Activated CD8-positive, alpha-beta memory T cell treated with anti-CD3 and anti-CD28 coated beads for 4 hours (primary cell): Measurements from ENCODE around the gene SYNGR1.
"Not testable (repeated sequence)": the region's sequence is repeated elsewhere in the genome, so short reads cannot be mapped to it uniquely, and the experiment has no call there.

Experiments used
- DNase-seq, 2 donors: peaks; one replicate each; pipeline ENCODE4 v3.0.0-alpha.2; 2020; ENCODE audit warnings: low read depth in 2 of 2

Gene SYNGR1

DNA sequence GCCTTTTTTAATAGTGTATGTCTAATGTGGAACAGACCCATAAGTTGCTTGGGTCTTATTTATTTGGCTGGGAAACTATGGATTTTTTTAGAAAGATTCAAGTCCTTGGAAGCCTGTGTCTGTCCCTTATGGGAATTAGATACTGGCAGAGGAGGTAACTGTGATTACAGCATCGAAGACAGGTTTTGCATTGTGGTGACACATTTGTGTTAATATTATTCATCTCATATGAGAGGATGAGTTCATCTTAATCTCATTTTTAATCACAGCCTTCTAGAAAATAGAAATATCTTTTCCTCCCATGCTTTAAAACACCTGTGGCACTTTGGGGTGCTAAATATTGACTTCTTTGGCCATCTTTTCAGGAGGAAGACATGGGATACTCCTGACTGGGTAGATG lies 59.0 kb downstream of the SYNGR1 start:
- DNase-seq, result no peak

DNA sequence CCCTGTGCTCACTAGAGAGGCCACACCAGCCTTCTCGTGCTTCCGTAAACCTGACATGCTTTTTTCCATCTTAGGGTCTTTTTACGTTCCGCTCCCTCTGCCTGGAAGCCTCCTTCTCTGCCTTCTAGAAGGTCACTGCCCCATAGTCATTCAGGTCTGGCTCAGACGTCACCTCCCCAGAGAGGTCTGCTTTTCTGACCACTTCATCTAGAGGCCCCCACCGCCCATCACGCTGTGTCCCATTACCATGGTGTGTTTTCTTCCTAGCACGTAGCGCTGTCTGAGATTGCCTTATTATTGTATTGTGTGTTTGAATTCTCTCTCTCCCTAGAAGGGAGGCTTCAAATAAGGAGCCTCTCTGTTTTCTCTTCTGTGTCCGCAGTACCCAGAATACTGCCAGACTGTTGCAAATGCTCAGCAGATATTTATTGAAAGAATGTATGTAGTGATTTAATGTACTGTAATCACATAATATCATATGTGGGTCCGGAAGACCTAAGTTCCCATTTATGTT lies 59.8 kb downstream of the SYNGR1 start:
- no peak for DNase-seq

DNA sequence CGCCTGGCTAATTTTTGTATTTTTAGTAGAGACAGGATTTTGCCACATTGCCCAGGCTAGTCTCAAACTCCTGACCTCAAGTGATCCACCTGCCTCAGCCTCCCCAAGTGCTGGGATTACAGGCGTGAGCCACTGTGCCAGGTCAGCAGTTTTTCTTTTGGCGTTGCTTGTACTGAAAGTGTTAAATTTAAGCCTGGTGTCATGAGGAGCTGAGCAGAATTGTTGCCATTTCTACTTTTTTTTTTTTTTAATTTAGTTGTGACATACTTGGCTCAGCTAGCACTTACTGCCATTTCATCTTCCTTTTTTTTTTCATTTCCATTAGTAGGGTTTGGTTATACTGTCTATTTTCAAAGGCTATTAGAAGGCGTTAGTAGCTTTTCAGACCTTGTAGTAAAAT lies 60.5 kb downstream of the SYNGR1 start:
- DNase-seq, result no peak

DNA sequence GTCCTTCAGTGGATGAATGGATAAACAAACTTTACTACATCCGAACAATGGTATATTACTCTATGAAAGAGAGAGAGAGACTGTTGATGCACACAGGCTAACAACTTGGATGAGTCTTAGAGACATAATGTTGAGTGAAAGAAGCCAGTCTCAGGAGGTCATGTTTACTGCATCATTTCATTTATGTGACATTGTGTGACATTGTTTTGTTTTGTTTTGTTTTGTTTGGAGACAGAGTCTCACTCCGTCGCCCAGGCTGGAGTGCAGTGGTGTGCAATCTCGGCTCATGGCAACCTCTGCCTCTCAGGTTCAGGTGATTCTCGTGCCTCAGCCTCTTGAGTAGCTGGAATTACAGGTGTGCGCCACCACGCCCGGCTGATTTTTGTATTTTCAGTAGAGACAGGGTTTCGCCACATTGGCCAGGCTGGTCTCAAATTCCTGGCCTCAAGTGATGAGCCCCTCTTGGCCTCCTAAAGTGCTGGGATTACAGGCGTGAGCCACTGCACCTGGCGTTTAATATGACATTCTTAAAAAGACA lies 62.1 kb downstream of the SYNGR1 start:
- not testable (repeated sequence) for DNase-seq

DNA sequence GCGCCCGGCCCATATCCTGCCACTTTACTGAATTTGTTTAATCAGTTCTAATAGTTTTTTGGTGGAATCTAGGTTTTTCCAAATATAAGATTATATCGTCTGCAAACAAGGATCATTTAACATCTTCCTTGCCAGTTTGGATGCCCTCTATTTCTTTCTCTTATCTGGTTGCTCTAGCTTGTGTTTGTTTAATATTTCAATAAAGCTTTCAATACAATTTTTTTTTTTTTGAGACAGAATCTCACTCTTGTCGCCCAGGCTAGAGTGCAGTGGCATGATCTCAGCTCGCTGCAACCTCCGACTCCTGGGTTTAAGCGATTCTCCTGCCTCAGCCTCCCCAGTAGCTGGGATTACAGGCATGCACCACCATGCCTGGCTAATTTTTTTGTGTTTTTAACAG lies 63.4 kb downstream of the SYNGR1 start:
- not testable (repeated sequence) for DNase-seq

DNA sequence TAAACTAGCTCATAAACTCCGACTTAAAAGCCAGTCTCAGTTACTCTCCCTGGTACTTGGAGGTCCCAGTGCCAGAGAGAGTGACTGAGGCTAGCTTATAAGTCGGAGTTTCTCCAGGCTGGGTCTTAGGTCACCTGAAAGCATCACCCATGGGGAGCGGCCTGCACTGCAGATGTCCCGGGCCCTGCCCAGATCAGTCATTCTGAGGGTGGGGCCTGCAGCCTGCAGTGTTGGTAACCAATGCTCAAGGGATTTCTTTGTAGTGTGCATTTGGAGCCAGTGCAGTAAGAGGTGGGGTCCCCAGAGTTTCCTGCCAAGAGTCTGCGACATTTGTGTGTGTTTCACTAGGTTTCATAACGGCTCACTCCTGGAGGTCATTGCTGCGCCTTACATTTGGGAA lies 64.6 kb downstream of the SYNGR1 start:
- DNase-seq, result no peak

DNA sequence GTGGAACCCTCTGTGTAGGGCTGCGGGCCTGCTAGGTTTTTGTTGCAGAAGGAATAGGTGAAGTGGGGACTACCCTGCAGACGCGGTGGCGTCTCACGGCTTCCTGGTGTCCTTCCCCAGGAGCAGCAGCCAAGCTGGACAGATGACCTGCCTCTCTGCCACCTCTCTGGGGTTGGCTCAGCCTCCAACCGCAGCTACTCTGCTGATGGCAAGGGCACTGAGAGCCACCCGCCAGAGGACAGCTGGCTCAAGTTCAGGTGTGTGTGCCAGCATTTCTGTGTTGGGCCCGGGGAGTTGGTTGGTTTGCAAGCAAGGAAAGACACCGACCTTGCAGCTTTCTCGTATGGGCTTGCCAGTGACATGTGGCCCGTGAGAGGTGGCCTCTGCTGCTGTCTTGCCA lies 65.1 kb downstream of the SYNGR1 start:
- DNase-seq, result no peak

DNA sequence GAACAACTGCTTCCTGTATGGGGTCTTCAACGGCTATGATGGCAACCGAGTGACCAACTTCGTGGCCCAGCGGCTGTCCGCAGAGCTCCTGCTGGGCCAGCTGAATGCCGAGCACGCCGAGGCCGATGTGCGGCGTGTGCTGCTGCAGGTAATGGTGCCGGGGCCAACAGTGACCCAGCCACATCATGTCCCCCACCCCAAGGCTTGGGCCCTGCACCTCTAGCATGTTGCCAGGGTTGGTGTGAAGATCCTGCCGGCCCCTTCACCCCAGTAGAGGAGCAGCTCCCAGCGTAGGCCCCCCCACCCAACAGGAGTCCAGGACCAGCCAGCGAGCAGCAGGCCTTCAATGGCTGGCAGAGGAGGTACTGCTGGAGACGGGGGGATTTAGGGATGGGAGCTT lies 65.7 kb downstream of the SYNGR1 start:
- DNase-seq, result no peak

DNA sequence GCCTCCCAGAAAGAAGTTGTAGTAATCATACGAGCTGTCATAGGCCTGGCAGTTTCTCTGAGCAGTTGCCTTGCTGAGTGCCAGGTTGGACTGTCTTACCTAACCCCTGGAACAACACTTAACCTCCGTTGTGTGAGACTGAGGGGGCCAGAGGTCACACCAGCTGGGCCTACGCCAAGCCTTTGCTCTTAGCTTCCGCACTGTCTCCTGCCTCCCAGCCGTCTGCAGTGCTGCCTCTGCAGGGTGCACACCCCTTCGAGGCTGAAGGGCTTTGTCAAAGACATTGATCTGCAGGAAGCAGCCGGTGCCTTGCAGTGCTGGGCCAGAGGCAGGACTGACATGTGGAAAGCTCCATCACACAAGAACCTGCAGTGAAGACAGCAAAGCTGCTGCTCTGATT lies 66.5 kb downstream of the SYNGR1 start:
- no peak for DNase-seq

DNA sequence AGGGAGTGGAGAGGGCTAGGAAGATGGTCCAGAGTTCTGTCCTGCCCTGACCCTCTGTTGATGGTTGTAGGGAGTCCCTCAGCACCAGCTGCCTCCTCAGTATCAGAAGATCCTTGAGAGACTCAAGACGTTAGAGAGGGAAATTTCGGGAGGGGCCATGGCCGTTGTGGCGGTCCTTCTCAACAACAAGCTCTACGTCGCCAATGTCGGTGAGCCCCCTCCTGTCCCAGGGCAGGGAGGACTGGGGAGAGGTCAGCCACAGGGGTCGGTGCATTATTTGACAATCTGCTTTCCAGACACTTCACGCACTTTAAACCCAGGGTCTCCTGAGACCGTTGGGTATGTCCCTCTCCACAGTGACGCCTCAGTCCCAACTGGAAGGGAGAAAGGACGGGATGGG lies 67.8 kb downstream of the SYNGR1 start:
- no peak for DNase-seq

DNA sequence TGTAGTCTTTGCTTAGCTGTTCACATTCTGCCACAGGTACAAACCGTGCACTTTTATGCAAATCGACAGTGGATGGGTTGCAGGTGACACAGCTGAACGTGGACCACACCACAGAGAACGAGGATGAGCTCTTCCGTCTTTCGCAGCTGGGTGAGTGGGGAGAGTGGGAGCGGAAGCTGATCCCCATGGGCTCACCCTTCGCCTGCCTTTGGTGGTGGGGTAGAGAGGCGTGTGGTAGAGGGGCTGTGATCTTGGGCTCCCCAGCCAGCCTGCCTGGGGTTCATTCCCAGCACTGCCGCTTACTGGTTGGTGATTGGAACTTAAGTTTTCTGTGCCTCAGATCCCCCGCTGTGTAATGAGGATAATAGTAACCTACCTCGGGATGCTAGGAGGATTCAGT lies 68.9 kb downstream of the SYNGR1 start:
- DNase-seq, result no peak

DNA sequence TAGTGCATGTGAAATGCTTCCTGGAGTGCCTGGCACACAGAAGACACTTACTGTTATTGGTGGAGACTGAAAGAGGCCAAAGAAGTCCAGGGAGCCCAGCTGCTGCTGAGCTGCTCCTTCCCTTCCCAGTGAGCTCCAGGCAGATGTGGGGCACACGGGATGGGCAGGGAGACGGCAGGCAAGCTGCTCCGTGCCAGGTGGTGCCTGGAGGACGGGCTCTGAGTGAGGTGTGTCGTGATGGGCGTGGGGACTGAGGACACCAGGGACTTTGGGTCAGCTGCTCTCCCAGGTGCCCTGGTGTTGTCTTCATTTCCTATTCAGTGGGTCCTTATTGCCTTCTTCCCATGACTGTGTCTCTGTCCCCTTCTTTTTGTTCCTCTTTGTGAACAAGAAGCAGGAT lies 69.3 kb downstream of the SYNGR1 start:
- no peak for DNase-seq

DNA sequence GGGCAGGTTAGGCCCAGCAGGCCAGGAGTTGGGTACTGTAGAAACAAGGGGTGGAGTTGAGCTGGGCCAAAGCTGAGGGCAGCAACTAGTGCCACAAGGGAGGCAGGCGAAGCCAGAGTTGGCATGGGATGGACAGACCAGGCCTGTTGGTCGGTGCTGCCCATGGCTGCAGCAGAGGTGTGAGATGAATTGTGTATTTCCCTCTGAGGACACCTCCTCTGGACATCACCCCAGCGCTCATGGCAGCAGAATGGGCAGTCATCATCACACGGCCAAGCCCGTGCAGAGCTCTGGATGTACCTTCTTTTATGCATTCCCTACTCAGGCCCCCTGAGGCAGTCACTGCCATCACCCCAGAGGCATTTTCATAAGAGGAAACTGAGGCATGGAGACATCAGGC lies 70.1 kb downstream of the SYNGR1 start:
- no peak for DNase-seq

DNA sequence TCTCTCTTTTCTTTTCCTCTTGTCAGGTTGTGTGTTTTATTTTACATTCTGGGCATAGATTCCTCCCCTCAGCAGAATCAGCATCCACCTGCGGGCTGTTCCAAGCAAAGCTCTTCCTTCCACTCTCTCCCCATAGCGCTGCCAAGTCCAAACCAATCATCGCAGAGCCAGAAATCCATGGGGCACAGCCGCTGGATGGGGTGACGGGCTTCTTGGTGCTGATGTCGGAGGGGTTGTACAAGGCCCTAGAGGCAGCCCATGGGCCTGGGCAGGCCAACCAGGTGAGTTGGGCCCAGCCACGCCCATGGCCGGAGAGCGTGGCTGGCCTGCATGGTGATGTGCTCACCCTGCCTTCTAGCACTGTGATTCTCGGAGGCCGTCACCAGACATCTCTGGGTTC lies 71.9 kb downstream of the SYNGR1 start:
- DNase-seq, result no peak

DNA sequence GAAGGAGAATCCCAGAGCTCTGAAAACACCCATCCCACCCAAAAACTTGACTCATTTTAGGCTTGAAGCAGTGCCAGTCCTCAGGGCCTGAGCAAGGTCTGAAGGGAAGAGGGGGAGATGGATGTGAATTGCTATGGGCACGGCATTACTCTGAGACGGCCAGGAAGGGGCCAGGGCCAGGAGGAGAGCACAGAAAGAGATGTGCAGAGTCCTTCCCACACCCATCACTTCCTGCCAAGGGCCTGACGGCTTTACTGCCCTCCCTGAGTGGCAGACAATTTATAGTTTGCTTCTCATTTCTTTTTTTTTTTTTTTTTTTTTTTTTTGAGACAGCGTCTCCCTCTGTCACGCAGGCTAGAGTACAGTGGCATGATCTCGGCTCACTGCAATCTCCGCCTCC lies 72.3 kb downstream of the SYNGR1 start:
- no peak for DNase-seq

DNA sequence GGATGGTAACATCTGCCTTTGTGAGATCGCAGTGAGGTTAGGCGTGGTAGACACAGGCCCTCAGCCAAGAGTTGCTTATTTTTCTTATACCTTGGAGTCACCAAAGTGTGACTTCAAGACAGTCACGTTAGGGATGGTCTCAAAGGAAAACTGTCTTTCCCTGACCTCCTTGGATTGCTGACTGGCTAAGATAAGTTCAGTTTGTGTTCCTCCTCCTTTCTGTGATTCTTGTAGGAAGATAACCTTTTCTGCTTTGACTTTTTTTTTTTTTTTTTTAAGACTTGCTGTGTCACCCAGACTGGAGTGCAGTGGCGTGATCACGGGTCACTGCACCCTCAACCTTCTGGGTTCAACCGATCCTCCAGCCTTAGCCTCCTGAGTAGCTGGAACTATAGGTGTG lies 72.9 kb downstream of the SYNGR1 start:
- DNase-seq, result no peak

DNA sequence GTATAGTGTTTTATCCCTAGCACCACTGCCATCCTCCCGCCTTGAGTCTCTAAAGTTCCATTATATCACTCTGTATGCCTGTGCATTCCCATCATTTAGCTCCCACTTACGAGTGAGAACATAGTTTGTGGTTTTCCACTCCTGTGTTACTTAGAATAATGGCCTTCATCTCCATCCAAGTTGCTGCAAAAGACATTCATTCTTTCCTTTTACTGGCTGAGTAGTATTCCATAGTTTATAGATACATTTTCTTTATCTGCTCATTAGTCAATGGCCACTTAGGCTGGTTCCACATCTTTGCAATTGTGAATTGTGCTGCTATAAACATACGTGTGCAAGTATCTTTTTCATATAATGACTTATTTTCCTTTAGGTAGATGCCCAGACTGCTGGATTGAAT lies 74.2 kb downstream of the SYNGR1 start:
- DNase-seq, result no peak

DNA sequence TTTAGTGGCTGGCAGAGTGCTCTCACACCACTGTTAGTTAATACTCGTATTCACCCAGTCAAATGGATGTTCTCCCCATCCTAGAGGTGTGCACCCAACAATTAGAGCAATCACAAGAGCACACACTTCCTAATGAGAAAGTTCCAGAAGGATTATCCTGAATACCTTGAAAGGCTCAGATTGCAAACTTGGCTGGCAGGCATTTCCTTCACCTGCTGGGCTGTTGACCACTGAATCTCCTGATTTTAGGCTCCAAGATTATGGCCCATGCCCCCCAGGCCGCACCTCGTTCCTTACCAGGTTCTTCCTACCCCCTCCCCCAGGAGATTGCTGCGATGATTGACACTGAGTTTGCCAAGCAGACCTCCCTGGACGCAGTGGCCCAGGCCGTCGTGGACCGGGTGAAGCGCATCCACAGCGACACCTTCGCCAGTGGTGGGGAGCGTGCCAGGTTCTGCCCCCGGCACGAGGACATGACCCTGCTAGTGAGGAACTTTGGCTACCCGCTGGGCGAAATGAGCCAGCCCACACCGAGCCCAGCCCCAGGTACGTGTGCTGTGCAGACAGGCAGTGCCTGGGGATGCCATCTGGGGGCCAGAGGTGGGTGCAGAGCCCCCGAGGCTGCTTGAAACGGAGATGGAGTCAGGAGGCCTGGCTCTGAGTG lies 76.7 kb downstream of the SYNGR1 start:
- DNase-seq, result no peak

DNA sequence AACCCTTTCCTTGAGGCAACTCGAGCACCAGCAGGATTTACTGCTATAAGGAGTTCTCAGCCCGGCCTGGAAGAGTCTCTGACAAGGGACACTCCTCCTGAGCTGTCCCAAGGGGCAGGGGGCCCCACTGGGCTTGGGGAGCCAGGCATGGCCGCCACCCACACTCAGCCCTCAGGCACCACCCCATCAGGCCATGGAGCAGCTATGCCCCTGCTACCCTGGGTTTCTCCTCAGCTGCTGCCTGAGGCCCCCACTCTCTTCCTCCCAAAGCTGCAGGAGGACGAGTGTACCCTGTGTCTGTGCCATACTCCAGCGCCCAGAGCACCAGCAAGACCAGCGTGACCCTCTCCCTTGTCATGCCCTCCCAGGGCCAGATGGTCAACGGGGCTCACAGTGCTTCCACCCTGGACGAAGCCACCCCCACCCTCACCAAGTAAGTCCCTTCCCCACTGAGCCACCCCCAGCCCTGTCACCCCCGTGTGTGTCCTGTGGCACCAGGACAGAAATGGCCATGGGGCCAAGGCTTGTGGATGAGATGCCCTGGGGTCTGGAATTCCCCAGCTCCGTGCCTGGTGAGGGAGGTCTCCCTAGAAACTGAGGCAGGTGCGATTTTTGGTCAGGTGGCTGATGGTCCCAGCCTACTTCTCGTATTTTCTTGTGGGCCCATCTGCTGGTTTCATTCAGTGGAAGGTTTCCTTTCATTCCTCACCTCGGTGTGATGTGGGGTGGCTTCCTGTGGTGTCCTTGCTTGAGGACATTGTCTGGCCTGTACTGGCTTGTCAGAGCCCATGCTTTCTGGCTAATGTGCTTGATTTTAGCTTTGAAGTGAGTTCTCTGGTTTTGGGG lies 78.2 kb downstream of the SYNGR1 start:
- no peak for DNase-seq

DNA sequence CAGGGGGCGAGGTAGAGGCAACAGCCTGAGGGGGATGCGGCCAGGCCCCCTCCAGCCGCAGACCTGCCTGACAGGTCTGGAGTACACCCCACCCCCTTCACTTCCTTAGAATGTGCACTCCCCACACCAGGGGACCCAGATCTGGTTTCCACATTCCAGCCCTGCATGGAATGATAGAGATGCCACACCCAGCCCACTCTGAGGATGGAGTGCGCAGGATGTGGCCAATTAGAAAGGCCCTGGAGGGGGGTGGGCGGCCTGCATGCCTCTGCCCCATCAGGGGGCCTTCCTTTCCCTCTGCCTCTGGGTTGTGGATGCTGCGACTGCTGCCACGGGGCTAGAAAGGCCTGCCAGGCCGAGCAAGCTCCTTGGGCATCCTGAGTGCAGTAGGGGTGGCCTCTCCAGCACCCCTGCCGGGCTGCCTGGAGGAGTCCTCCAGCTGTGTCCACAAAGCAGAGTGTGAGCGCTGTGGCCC lies 78.8 kb downstream of the SYNGR1 start:
- no peak for DNase-seq

DNA sequence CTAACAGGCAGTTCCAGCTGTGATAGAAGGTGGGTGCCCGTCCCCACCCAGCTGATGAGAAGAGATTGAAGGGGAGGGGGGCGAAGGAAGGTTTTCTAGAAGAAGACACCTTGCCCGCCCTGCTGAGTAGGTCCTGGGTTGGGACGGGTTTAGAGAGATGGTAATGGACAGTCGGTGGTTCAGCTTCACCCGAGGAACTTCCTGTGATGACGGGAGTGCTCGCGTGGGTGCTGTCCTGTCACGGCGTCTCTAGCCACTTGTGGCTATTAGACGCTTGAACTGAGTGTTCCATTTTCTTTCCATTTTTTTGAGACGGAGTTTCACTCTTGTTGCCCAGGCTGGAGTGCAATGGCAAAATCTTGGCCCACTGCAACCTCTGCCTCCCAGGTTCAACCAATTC lies 79.4 kb downstream of the SYNGR1 start:
- no peak for DNase-seq

DNA sequence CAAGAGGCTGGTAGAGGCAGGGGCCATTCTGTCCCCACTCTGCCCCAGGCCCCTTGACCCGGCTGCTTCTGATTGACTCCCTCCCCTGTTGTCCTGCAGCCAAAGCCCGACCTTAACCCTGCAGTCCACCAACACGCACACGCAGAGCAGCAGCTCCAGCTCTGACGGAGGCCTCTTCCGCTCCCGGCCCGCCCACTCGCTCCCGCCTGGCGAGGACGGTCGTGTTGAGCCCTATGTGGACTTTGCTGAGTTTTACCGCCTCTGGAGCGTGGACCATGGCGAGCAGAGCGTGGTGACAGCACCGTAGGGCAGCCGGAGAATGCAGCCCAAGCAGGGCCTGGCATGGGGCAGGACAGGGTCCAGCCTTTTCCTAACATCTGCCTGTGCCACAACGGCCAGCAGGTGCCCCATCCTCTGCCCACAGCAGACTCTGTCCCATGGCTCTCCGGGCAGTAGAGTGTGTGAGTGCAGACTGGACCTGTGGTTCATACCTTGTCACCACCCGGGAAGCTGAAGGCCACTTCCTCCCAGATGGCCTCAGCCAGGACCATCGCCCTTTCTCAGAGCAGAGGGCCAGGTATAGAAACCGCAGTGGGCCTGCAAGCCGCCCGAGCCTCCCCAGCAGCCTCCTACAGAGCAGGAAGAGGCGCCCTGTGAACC lies 80.3 kb downstream of the SYNGR1 start:
- DNase-seq, result no peak
